Thyroid gland (tissue), 4 donors: Measurements from ENCODE around the gene GID4.

Source experiments
- POLR2A ChIP-seq, 2 donors: fragments of 450-650 bp; IDR thresholded peaks; one replicate each; pipeline ENCODE4 v1.6.1; 2017; ENCODE audit warnings: antibody characterized with exemption in 2 of 2, mild to moderate bottlenecking in 2 of 2, moderate library complexity in 1 of 2
- TF ChIP-seq, protein P1 (sequence below), 6 experiments: fragments of 200-600 bp in 3 of 6; fragments of 450-650 bp in 3 of 6; sonication (generic) in 3 of 6; IDR thresholded peaks; one replicate each; pipeline ENCODE4 v1.5.1; 2016 to 2019; ENCODE audit warnings: antibody characterized with exemption in 6 of 6, mild to moderate bottlenecking in 2 of 6, inconsistent platforms in 1 of 6, moderate library complexity in 1 of 6

DNA sequence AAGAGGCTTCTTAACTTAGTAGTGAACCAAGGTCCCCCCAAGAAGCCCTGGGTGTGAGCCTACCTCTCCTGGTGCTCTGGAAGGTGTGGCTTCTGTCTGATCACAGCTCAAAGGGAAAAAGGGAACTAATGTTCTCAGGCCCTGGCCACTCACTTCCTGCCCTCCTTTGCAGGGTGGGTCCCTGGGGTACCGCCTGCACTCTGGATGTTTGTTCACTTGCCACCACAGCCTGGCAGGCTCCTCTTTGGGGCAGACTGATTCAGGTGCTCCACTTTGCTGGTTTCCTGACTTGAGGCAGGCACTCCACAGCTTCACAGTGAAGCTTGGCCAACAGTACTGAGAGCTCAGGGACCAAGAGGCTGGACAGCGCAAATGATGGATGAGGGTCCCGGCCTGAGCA, 63.4 kb downstream of the GID4 start:
- TF ChIP-seq, protein P1, sequence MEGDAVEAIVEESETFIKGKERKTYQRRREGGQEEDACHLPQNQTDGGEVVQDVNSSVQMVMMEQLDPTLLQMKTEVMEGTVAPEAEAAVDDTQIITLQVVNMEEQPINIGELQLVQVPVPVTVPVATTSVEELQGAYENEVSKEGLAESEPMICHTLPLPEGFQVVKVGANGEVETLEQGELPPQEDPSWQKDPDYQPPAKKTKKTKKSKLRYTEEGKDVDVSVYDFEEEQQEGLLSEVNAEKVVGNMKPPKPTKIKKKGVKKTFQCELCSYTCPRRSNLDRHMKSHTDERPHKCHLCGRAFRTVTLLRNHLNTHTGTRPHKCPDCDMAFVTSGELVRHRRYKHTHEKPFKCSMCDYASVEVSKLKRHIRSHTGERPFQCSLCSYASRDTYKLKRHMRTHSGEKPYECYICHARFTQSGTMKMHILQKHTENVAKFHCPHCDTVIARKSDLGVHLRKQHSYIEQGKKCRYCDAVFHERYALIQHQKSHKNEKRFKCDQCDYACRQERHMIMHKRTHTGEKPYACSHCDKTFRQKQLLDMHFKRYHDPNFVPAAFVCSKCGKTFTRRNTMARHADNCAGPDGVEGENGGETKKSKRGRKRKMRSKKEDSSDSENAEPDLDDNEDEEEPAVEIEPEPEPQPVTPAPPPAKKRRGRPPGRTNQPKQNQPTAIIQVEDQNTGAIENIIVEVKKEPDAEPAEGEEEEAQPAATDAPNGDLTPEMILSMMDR (IDR thresholded peaks at IDR 0.05) = no peak
- TF ChIP-seq POLR2A (IDR thresholded peaks at IDR 0.05) = no peak
